Measurements from ENCODE around the gene DCST1. TPM values are rescaled to one million over a fixed set of nuclear protein-coding genes. Genes with fewer than 3 reads are reported as not detected.
A peak's percentile ranks its signal among the peaks of the same experiment; 100 is the strongest.

DCST1 gene
- total RNA-seq, 1 experiment from 2014 or later = 0.15 TPM

GRCh38 chr1:155004352-155005075 is 29.1 kb upstream of the DCST1 start:
- Mint-ChIP-seq H3K4me3 (peak overlapping the region; percentile 92), H3K36me3 (no peaks in the 10 kb centered on the region), H3K9me3 (no peaks in the 10 kb centered on the region), H3K4me1 (peaks cover 39% of the 10 kb centered on the region), H3K27ac (peak overlapping the region; percentile 94), H3K27me3 (ENCODE audit: low read depth) (no peaks in the 10 kb centered on the region)
- TF ChIP-seq ZNF281 (CRISPR knock-in tag; IDR thresholded peaks at IDR 0.05) (0 out of 2 replicates have a peak, but pooled peaks have one; percentile 22), E2F4 (CRISPR knock-in tag; IDR thresholded peaks at IDR 0.05; ENCODE audit: borderline replicate concordance, low read depth) (no peak), ATF6 (CRISPR knock-in tag; IDR thresholded peaks at IDR 0.05) (no peak), JAZF1 (CRISPR knock-in tag; IDR thresholded peaks at IDR 0.05) (no peak), GABPB1 (CRISPR knock-in tag; IDR thresholded peaks at IDR 0.05) (peak; percentile 84), ZNF671 (CRISPR knock-in tag; IDR thresholded peaks at IDR 0.05) (no peak), CDX4 (CRISPR knock-in tag; IDR thresholded peaks at IDR 0.05; ENCODE audit: borderline replicate concordance) (no peak), NFE2L1 (CRISPR knock-in tag; IDR thresholded peaks at IDR 0.05) (peak; percentile 68), SOX15 (CRISPR knock-in tag; IDR thresholded peaks at IDR 0.05) (no peak)
- CTCF ChIA-PET = interaction anchor here (0.7 to 2.1 kb wide), 11 partner anchors 8 to 163 kb away, joined by 3 to 30 read pairs (median 4); partner anchors contain the start of genes ADAM15, LENEP and SHC1
- no peak for ATAC-seq
- POLR2A ChIA-PET = interaction anchor here (0.5 to 13.0 kb wide), 6 partner anchors 8 to 74 kb away, joined by 3 to 176 read pairs (median 4); partner anchors contain the start of genes CKS1B, EFNA3, EFNA4 and SHC1
- no peak for DNase-seq (ENCODE audit: low spot score)

GRCh38 chr1:155005076-155006011 is 28.3 kb upstream of the DCST1 start:
- Mint-ChIP-seq H3K27ac (no peak overlapping the region), H3K9me3 (no peaks in the 10 kb centered on the region), H3K36me3 (no peaks in the 10 kb centered on the region), H3K4me3 (no peak overlapping the region), H3K4me1 (peaks cover 42% of the 10 kb centered on the region), H3K27me3 (ENCODE audit: low read depth) (no peaks in the 10 kb centered on the region)
- DNase-seq (ENCODE audit: low spot score) (no peak), ATAC-seq (no peak)
- ChIA-PET CTCF (interaction anchor here (0.8 to 4.3 kb wide), 9 partner anchors 12 to 86 kb away, joined by 3 to 58 read pairs (median 10); partner anchors contain the start of genes ADAM15, LENEP and SHC1), POLR2A (interaction anchor here (4.3 kb wide), 1 partner anchor 11 kb away, joined by 28 read pairs; no protein-coding TSS in a partner anchor)
- no peak for TF ChIP-seq RELA (CRISPR knock-in tag; IDR thresholded peaks at IDR 0.05; ENCODE audit: borderline replicate concordance)
- no peak for TF ChIP-seq ZNF121 (CRISPR knock-in tag; IDR thresholded peaks at IDR 0.05)
- TF ChIP-seq AR (CRISPR knock-in tag; IDR thresholded peaks at IDR 0.05) = no peak
- TF ChIP-seq FOXP4 (CRISPR knock-in tag; IDR thresholded peaks at IDR 0.05) = no peak
- no peak for TF ChIP-seq TEAD1 (CRISPR knock-in tag; IDR thresholded peaks at IDR 0.05)
- no peak for TF ChIP-seq CTCF (IDR thresholded peaks at IDR 0.05)
- TF ChIP-seq CREM (CRISPR knock-in tag; IDR thresholded peaks at IDR 0.05) = no peak
